GM12873 (cell line): ENCODE results near the gene GALNT9.

ENCODE experiments used
- CTCF ChIP-seq: IDR thresholded peaks from 2 replicates; pipeline ENCODE4 v1.5.1; 2012; ENCODE audit warnings: low read depth, mild to moderate bottlenecking, moderate library complexity, low read length, control low read depth; ENCODE audit not compliant: insufficient read depth; ENCODE audit errors: missing control alignments

Gene GALNT9

DNA sequence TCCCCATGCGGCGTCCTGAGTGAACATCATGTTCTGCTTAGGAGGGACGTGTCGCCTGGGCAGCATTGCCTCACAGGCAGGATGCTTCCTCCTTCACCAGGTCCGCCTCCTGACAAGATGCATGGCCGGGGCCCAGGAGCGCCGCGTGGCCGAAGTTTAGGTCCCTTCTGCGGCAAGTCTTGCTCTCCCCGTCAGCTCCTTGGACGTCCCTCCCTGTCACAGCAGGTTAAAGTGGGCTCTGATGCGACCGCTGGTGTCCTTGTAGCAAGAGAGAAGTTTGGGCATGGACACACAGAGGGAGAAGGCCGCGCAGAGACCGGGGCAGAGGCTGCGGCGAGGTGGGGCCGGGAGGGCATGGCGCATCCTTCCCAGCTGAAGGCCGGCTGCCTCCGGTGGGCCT is 9.4 kb upstream of the GALNT9 start:
- no peak for TF ChIP-seq CTCF

- TF ChIP-seq CTCF, result no peak
These were observed 8.9 kb upstream of the GALNT9 start for GRCh38 chr12:132338311-132338710.

DNA sequence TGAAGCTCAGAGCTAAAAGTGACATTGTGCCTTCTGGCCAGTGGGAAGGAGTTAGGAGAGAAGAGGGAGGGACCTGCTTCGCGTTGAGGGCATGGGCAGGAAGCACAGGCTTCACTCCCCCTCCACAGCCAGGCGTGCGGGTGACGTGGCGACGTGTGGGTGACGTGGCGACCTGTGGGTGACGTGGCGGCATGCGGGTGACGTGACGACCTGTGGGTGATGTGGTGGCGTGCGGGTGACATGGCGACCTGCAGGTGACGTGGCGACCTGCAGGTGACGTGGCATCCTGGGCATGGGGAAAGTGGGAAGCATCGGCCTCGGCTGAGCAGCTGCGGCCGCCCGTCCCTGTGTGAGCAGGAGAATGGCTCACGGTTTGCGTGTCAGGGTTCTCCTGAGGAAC is 8.2 kb upstream of the GALNT9 start:
- no peak for TF ChIP-seq CTCF

DNA sequence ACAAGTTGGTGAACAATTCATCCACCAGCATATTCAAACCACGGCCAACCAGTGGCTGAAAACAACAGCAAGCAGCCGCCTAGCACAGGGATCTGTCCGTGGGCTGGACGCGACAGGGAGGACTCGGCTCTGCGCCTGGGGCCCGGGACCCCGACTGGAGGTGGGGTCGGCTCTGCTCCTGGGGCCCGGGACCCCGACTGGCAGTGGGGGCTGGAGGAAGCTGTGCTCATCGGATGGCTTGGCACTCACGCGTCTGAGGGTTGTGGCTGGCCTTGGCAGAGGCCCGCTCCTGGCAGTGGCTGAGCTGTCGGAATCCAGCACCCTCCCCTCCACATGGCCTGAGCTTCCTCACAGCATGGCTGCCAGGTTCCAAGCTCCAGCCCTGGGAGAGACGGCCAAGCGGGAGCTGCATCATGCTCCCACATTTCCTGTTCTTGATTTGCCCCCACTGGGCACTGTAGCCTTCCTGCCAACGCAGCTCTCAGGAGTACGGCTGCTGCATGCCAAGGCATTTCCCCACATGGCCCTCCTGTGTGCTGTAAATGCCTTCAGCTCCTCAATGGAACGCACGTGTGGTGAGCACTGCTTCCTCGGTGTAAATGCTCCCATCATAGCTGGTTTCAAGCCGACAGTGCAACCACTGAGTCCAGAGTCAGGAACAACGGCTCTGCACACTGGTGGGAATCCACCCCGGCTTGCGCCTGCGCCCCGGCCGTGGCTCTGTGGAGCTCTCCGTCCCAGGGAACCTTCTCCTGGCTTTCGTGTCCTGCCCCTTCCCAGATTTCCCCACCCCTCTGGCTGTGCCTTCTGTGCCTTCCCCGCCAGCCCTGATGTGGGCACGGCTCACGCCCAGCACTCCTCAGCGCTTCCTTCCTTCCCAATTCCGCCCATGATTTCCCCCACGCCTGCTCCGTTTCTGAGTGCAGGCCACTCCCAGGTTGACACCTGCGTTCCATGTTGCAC is 7.3 kb upstream of the GALNT9 start:
- no peak for TF ChIP-seq CTCF

DNA sequence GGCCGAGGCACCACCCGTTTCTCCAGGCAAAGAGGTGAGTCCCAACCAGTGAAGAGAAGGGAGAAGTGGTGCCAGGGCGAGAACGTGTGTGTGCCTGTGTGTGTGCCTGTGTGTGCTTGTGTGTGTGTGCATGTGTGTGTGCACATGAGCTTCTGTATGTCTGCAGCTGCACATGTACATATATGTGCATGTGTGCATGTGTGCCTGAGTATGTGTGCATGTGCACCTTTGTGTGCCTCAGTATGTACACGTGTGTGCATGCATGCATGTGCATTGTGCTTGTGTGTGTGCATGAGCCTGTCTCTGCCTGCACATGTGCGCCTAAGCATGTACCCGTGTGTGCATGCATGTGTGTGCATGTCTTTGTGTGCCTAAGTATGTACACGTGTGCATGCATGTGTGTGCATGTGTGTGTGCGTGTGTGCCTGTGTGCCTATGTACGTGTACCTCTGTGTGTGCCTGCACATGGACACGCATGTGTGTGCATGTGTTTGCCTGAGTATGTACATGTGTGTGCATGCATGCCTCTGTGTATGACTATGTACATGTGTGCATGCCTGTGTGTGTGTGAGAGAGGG is 5.9 kb upstream of the GALNT9 start:
- no peak for TF ChIP-seq CTCF

DNA sequence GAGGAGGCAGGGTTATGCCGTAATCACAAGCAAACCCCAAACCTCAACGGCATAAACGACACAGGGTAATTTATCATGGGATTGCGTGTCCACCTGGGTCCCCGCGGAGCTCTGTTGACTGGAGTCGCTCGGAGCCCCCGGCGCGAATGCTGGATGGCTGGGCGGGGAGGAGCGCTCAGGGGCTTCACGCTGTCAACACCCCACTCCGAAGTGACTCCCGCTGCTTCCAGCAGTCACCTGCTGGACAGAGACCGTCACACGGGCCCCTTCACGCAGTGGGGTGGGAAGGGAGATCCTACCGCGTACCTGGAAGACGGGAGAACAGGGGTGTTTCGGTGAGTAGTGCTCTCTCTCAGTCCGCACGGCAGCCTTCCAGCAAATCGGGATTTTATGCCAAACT is 4.4 kb upstream of the GALNT9 start:
- no peak for TF ChIP-seq CTCF

GRCh38 chr12:132333273-132333672 is 3.9 kb upstream of the GALNT9 start:
- no peak for TF ChIP-seq CTCF
